AG04450 (cell line): ENCODE results near the gene FATE1. TPM values are rescaled to one million over a fixed set of nuclear protein-coding genes. Genes with fewer than 3 reads are reported as not detected.

Experiments used
- CTCF ChIA-PET: fragments of 300-600, 350-600 bp; formaldehyde crosslinking; extraction: SDS; loops from one replicate; lab custom pipeline; 2022; ENCODE audit warnings: antibody characterized with exemption, inconsistent platforms; lab: Charles Lee
- POLR2A ChIA-PET: fragments of 350-600 bp; formaldehyde crosslinking; extraction: SDS; loops from one replicate; lab custom pipeline; 2021; ENCODE audit warnings: antibody characterized with exemption, inconsistent platforms; lab: Yijun Ruan, JAX
- DNase-seq: peaks from one replicate; pipeline ENCODE4 v3.0.0-alpha.2; 2011; ENCODE audit warnings: low read depth, low spot score
- H3K27ac ChIP-seq: one replicate; pipeline ENCODE4 v1.5.1; 2012; ENCODE audit warnings: low read depth, low read length, control low read depth
- H3K27me3 ChIP-seq: one replicate; pipeline ENCODE4 v1.6.0; 2012; ENCODE audit warnings: low read length; ENCODE audit not compliant: control insufficient read depth, insufficient read depth
- H3K4me3 ChIP-seq: 2 replicates; pipeline ENCODE4 v1.5.1; 2011; ENCODE audit warnings: mild to moderate bottlenecking, low read depth, low read length, control low read depth
- H3K9me3 ChIP-seq: 2 replicates; pipeline ENCODE4 v1.5.1; 2012; ENCODE audit warnings: low read length; ENCODE audit not compliant: control insufficient read depth, insufficient read depth
- polyA plus RNA-seq: library from polyadenylated mRNA; depleted of rRNA; stranded (reverse); fragments of >200 nt; gene quantifications from 2 replicates; pipeline ENCODE4 v1.2.3, GENCODE V29; 2011
- TF ChIP-seq, protein P1 (sequence below): IDR thresholded peaks from 2 replicates; pipeline ENCODE4 v1.5.1; 2011; ENCODE audit warnings: low read depth, low read length, control low read depth, inconsistent platforms

FATE1 gene
- polyA plus RNA-seq, 1 experiment: not detected

DNA sequence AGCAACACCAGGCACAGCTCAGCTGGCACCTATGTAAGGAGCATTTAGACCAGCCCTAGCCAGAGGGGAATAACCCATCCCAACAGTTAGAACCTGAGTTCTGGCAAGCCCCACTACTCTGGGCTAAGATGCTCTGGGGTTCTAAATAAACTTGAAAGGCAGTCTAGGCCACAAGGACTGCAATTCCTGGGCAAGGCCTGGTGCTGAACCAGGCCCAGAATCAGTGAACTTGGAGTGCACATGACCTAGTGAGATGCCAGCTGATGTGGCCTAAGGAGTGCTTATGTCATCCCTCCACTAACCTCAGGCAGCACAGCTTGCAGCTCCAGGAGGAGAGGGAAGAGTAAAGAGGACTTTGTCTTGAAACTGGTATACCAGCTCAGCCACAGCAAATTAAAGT, 28.2 kb upstream of the FATE1 start:
- ChIA-PET CTCF (no interaction called here), POLR2A (no interaction called here)
- no peak for DNase-seq
- Histone ChIP-seq H3K4me3 (no peak overlapping the region), H3K27ac (no peak overlapping the region), H3K27me3 (no peaks in the 10 kb centered on the region), H3K9me3 (no peaks in the 10 kb centered on the region)
- TF ChIP-seq, protein P1, sequence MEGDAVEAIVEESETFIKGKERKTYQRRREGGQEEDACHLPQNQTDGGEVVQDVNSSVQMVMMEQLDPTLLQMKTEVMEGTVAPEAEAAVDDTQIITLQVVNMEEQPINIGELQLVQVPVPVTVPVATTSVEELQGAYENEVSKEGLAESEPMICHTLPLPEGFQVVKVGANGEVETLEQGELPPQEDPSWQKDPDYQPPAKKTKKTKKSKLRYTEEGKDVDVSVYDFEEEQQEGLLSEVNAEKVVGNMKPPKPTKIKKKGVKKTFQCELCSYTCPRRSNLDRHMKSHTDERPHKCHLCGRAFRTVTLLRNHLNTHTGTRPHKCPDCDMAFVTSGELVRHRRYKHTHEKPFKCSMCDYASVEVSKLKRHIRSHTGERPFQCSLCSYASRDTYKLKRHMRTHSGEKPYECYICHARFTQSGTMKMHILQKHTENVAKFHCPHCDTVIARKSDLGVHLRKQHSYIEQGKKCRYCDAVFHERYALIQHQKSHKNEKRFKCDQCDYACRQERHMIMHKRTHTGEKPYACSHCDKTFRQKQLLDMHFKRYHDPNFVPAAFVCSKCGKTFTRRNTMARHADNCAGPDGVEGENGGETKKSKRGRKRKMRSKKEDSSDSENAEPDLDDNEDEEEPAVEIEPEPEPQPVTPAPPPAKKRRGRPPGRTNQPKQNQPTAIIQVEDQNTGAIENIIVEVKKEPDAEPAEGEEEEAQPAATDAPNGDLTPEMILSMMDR: no peak

DNA sequence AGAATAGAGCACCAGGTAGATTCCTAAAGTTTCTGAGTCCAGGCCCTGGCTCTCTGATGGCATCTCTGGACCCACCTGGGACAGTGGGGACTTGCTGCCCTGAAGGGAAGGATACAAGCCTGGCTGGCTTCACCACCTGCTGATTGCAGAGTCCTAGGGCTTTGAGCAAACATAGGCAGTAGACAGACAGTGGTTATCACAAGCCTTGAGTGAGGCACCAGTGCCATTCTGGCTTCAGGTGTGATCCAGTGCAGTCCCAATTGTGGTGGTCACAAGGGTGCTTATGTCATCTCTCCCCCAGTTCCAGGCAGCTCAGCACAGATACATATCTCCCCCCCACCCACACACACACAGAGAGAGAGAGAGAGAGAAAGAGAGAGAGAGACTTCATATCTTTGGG, 27.1 kb upstream of the FATE1 start:
- TF ChIP-seq, protein P1: no peak
- Histone ChIP-seq H3K27ac (no peak overlapping the region), H3K27me3 (no peaks in the 10 kb centered on the region), H3K4me3 (no peak overlapping the region), H3K9me3 (no peaks in the 10 kb centered on the region)
- no peak for DNase-seq
- ChIA-PET POLR2A (no interaction called here), CTCF (no interaction called here)

DNA sequence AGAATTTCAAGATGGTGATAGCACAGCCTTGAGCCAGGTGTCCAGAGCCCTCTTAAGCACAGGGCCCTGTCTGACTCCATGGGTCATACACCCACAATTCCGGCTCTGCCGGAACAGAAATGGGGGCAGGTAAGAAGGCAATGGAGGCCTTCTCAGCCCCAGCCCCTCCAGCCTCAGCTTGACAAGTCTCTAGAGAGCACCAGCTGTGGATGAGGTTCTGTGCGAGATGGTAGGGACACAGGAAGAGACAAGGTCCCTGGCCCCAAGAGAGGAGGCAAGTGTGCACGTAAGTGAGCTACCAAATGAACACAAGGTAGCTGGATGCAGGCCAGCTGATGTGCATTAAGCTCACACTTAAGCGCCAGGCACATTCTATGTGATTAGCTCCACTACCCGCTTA, 23.0 kb upstream of the FATE1 start:
- no peak for DNase-seq
- no peaks in the 10 kb centered on the region for H3K27me3 ChIP-seq
- H3K27ac ChIP-seq: no peak overlapping the region
- H3K4me3 ChIP-seq: no peak overlapping the region
- ChIA-PET POLR2A (no interaction called here), CTCF (no interaction called here)
- H3K9me3 ChIP-seq: no peaks in the 10 kb centered on the region
- TF ChIP-seq, protein P1: no peak

DNA sequence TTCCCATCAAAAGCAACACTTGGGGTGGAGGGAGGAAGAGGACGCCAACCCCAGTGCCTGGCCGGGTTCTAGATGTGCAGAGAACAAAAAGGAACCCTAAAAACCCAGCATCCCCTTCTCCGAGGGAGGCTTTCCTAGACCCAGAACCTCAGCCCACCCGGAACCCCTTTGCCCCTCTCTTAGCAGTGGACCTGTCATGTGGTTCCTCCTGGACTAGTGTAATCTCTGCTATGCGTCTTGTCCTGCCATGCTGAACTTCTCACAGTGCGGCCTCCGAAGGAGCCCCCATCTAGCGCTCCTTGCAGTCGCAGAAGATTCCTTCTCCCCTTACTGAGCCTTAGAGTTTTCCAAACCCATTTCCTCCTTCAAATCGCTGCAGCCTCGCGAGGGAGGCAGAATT, 21.7 kb upstream of the FATE1 start:
- CTCF ChIA-PET: no interaction called here
- Histone ChIP-seq H3K4me3 (no peak overlapping the region), H3K27me3 (no peaks in the 10 kb centered on the region), H3K9me3 (no peaks in the 10 kb centered on the region), H3K27ac (no peak overlapping the region)
- TF ChIP-seq, protein P1: no peak
- DNase-seq: no peak
- POLR2A ChIA-PET: no interaction called here

DNA sequence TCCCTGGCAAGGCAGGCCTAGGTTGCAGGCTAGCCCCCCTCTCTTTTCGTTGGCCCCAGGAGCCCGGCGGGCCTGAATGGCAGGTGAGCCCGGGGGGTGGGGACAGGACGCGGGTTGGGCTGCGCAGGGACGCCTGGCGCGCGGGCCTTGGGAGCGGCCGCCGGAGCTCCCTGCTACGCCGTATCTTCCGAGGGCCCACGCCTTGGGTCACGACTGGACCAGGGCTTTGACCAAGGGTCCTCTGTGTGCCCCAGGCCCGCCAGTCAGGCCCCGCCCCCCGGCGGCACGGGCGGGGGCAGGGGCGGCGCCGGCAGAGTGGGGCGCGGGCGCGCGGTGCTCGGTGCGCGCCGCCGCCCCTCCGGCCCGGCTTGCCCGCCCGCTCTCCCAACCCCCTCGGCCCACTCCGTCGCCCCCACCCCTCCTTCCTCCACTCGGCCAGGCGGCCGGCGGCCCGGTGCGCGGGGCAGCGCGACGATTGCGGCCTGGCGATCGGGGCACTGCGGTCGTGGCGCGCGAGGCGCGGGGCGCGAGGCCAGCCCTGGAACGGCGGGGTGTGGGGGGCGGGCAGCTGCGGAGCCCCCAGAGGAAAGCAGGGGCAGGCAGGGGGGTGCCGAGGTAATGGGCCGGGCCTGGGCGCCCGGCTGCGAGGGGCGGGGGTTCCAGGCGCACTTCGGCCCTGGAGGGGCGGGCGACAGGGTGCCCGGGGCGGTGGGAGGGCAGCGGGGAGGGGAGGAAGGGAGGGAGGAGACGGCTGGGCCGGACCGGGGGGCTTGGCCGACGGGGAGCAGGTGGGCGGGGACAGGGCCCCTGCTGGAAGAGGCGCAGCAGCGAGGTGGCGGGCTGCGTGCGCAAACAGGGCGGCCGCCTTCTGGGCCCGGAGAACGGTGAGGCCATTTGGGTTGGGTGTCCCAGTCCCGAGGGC, 20.9 kb upstream of the FATE1 start, which contains the start of gene PRRG3:
TSS of gene PRRG3 (plus strand) at position 798 of the 922 bp plus-strand sequence. CDS start 3,357 bp downstream, outside the sequence.
- DNase-seq: no peak
- ChIA-PET CTCF (no interaction called here), POLR2A (no interaction called here)
- H3K9me3 ChIP-seq: no peaks in the 10 kb centered on the region
- TF ChIP-seq, protein P1: no peak
- H3K27me3 ChIP-seq: no peaks in the 10 kb centered on the region
- no peak within 1 kb of the TSS for H3K27ac ChIP-seq
- no peak within 1 kb of the TSS for H3K4me3 ChIP-seq
